ENCODE data around the gene VPS26C. TPM values are rescaled to one million over a fixed set of nuclear protein-coding genes. Genes with fewer than 3 reads are reported as not detected.

The VPS26C gene
- total RNA-seq, 2 donors from 2014 or later = 48.1 to 60.7 TPM

DNA sequence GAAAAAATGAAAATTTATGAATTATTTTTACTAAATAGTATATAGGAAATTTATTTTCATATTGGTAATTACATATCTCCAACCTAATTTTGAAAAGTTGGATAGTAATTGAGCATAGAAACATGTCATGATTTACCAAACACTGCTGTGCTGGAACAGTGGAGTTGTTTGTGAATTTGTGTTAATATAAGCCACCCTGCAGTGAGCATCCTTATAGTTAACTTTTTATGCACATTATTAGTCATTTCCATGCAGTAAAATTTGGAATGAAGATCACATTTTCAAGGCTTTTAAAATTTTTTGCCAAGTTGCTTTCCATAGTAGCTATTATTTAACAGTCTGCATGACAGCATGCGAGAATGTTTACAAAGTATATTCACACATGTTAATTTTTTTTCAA lies 78.3 kb downstream of the VPS26C start:
- TF ChIP-seq, protein P1, sequence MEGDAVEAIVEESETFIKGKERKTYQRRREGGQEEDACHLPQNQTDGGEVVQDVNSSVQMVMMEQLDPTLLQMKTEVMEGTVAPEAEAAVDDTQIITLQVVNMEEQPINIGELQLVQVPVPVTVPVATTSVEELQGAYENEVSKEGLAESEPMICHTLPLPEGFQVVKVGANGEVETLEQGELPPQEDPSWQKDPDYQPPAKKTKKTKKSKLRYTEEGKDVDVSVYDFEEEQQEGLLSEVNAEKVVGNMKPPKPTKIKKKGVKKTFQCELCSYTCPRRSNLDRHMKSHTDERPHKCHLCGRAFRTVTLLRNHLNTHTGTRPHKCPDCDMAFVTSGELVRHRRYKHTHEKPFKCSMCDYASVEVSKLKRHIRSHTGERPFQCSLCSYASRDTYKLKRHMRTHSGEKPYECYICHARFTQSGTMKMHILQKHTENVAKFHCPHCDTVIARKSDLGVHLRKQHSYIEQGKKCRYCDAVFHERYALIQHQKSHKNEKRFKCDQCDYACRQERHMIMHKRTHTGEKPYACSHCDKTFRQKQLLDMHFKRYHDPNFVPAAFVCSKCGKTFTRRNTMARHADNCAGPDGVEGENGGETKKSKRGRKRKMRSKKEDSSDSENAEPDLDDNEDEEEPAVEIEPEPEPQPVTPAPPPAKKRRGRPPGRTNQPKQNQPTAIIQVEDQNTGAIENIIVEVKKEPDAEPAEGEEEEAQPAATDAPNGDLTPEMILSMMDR (IDR thresholded peaks at IDR 0.05) = no peak
- Histone ChIP-seq H3K9me3 (no peaks in the 10 kb centered on the region), H3K4me1 (no peaks in the 10 kb centered on the region), H3K4me3 (no peak overlapping the region), H3K9ac (ENCODE audit: low read depth in 2 of 2, low read length in 2 of 2) (no peak overlapping the region), H3K27me3 (no peaks in the 10 kb centered on the region), H3K27ac (no peak overlapping the region), H3K36me3 (peaks cover 5% of the 10 kb centered on the region)
- no peak for DNase-seq
- intact Hi-C loops (cut with DNase I) = no loop called here

DNA sequence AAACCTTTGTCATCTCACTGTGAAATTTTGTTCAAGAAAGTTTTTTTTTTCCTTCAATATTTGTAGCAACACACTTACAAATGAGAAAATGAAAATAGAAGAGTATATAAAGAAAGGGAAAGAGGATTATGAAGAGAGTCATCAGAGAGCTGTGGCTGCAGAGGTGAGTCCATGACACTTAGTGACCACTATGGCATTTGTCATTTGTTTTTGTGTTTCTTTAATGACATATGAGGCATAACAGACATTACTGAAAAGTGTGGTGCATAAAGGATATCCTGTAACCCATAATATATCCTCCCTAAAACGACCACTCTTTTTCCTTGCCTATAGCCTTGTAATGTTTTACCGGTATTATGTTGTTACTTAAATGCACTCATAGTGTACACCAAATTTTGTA lies 80.2 kb downstream of the VPS26C start:
- intact Hi-C loops (cut with DNase I) = no loop called here
- Histone ChIP-seq H3K27ac (no peak overlapping the region), H3K4me1 (no peaks in the 10 kb centered on the region), H3K9ac (ENCODE audit: low read depth in 2 of 2, low read length in 2 of 2) (no peak overlapping the region), H3K9me3 (no peaks in the 10 kb centered on the region), H3K36me3 (peaks cover 5% of the 10 kb centered on the region), H3K4me3 (no peak overlapping the region), H3K27me3 (no peaks in the 10 kb centered on the region)
- TF ChIP-seq, protein P1 (IDR thresholded peaks at IDR 0.05) = no peak
- DNase-seq = no peak

DNA sequence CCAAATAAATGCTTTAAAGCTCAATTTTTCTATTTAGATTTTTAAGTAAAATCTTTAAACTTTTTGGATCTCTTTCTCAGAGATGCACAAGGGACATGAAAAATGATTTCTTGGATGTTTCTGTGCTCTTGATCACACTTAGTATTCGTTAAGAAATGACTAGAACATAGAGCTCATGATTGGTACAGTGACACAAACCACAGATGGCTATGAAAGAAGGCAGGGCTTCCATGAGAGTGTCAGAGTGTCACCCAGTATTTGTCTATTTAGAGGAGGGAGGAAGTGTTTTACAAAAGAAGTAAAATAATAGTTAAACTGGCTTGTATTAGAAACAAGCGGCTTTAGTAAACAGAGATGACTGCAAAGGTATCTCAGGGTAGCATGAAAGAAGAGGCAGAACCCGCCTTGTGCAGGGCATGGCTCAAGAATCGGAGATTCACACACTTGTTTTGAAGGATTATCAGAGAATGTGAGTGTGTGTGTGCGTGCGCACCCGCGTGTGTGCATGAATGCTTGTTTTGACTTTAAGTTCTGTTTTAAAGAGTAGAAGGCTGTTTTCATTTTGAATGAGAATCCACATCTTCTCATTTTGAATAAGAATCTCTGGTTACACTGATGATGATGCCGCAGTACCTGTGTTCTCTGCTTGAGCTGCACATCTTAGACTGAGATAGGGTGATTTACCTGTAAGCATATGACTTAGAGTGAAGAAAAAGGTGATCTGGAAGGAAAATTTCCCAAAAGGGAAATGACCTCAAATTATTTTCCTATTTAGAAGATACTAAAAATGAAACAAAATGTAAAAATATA lies 82.1 kb downstream of the VPS26C start:
- Histone ChIP-seq H3K27me3 (no peaks in the 10 kb centered on the region), H3K9ac (ENCODE audit: low read depth in 2 of 2, low read length in 2 of 2) (no peak overlapping the region), H3K9me3 (no peaks in the 10 kb centered on the region), H3K27ac (no peak overlapping the region), H3K36me3 (peaks cover 5% of the 10 kb centered on the region), H3K4me3 (no peak overlapping the region), H3K4me1 (no peaks in the 10 kb centered on the region)
- no peak for DNase-seq
- TF ChIP-seq, protein P1 (IDR thresholded peaks at IDR 0.05) = no peak
- intact Hi-C loops (cut with DNase I) = no loop called here

DNA sequence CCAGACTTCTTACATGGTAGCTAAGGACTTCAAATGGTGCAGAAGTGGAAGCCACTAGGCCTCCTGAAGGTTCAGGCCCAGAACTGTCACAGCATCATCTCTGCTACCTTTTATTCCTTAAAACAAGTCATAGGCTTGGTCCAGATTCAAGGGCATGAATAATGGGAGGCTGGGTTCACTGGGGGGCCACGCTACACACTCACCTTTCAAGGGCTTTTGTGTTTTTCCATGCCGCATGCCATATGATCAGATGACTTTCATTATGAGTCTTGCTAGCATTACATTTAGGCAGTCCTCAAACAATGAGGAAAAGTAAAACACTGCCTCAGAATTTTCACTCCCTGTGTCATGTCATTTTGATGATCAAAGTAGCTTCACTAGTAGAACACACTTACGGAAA lies 83.4 kb downstream of the VPS26C start:
- intact Hi-C loops (cut with DNase I) = no loop called here

DNA sequence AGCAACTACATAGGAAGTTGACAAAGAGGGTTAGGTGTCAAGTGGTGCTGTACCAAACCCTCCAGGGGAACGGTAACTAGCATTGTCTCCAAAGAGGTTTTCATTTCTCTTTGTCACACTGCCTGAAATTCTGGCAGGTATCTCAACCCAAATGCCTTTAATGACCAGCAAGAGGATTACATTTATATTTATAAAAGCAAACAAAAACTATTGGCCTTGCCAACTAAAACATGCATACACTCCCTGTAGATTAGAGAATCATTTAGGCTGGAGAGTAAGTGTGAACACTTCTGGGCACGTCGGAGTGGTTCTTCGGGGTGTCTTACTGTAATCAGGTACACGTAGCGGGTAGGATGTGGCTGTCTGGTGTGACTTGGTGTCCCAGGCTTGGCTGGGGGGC lies 84.9 kb downstream of the VPS26C start:
- no peaks in the 10 kb centered on the region for H3K4me1 ChIP-seq
- H3K9ac ChIP-seq (ENCODE audit: low read depth in 2 of 2, low read length in 2 of 2) = no peak overlapping the region
- no peak overlapping the region for H3K27ac ChIP-seq
- intact Hi-C loops (cut with DNase I) = no loop called here
- H3K9me3 ChIP-seq = no peaks in the 10 kb centered on the region
- TF ChIP-seq, protein P1 (IDR thresholded peaks at IDR 0.05) = no peak
- DNase-seq = no peak
- H3K36me3 ChIP-seq = no peaks in the 10 kb centered on the region
- no peaks in the 10 kb centered on the region for H3K27me3 ChIP-seq
- no peak overlapping the region for H3K4me3 ChIP-seq

More for the DNA sequence above, 83.4 kb downstream of the VPS26C start:
- Histone ChIP-seq H3K4me3 (no peak overlapping the region), H3K27me3 (no peaks in the 10 kb centered on the region), H3K4me1 (no peaks in the 10 kb centered on the region), H3K9me3 (no peaks in the 10 kb centered on the region), H3K9ac (ENCODE audit: low read depth in 2 of 2, low read length in 2 of 2) (no peak overlapping the region), H3K36me3 (peaks cover under 1% of the 10 kb centered on the region), H3K27ac (no peak overlapping the region)
- TF ChIP-seq, protein P1 (IDR thresholded peaks at IDR 0.05) = no peak
- no peak for DNase-seq

Data from colonic mucosa (tissue), 4 donors.